Esophagus squamous epithelium (tissue), 4 donors: Measurements from ENCODE around the gene SZT2.

Experiments
- CTCF ChIP-seq, 6 experiments: fragments of 450-650 bp in 4 of 6; fragments of 200-600 bp in 2 of 6; sonication (generic) in 2 of 6; IDR thresholded peaks; one replicate each; pipeline ENCODE4 v1.5.1; 2016 to 2019; ENCODE audit warnings: antibody characterized with exemption in 6 of 6, mild to moderate bottlenecking in 4 of 6, moderate library complexity in 4 of 6
- POLR2A ChIP-seq, 4 donors: fragments of 450-650 bp; IDR thresholded peaks; one replicate each; pipeline ENCODE4 v1.6.1; 2017; ENCODE audit warnings: antibody characterized with exemption in 4 of 4, mild to moderate bottlenecking in 4 of 4, moderate library complexity in 3 of 4

- no peak for TF ChIP-seq CTCF (IDR thresholded peaks at IDR 0.05)
- no peak for TF ChIP-seq POLR2A (IDR thresholded peaks at IDR 0.05)
Measured at GRCh38 chr1:43404353-43404752, 14.7 kb downstream of the SZT2 start.
